ENCODE results near the gene RLN1.

DNA sequence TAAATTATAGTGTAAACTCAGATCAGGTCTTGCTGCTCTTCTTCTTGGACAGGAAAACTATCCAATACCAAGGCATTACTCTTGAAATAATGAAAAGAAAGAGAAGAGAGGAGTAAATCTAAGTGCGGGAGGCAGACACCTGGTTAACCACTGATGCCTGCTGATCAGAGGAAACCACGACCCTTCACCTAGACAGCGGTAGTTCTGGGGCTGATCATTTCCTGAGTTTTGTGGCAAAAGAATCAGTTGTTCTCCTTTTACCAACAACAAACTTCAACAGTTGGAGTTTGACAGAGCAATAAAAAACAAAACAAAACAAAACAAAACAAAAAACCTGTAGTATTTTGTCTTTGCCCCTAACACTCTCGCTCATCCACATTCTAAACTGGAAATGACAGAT lies 3.0 kb downstream of the RLN1 start:
- TF ChIP-seq, protein P1, sequence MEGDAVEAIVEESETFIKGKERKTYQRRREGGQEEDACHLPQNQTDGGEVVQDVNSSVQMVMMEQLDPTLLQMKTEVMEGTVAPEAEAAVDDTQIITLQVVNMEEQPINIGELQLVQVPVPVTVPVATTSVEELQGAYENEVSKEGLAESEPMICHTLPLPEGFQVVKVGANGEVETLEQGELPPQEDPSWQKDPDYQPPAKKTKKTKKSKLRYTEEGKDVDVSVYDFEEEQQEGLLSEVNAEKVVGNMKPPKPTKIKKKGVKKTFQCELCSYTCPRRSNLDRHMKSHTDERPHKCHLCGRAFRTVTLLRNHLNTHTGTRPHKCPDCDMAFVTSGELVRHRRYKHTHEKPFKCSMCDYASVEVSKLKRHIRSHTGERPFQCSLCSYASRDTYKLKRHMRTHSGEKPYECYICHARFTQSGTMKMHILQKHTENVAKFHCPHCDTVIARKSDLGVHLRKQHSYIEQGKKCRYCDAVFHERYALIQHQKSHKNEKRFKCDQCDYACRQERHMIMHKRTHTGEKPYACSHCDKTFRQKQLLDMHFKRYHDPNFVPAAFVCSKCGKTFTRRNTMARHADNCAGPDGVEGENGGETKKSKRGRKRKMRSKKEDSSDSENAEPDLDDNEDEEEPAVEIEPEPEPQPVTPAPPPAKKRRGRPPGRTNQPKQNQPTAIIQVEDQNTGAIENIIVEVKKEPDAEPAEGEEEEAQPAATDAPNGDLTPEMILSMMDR (IDR thresholded peaks at IDR 0.05; ENCODE audit: low read length): no peak
- no peak for TF ChIP-seq EZH2 (IDR thresholded peaks at IDR 0.05; ENCODE audit: borderline replicate concordance, low read length)
